HAP-1 (cell line): ENCODE measurements around the gene SUSD3.

Experiments
- DNase-seq, 2 experiments: peaks; one replicate each; pipeline ENCODE4 v3.0.0-alpha.2; 2016 to 2020; ENCODE audit warnings: low spot score in 2 of 2
- H3K27me3 ChIP-seq: fragments of 250-450 bp; sonication (Bioruptor Pico); 2 replicates; pipeline ENCODE4 v1.5.1; 2020; ENCODE audit warnings: low read depth, mild to moderate bottlenecking, moderate library complexity
- H3K36me3 ChIP-seq: fragments of 250-450 bp; sonication (Bioruptor Pico); replicated peaks from 2 replicates; pipeline ENCODE4 v1.5.1; 2020; ENCODE audit warnings: mild to moderate bottlenecking
- H3K4me1 ChIP-seq: fragments of 250-450 bp; sonication (Bioruptor Pico); 2 replicates; pipeline ENCODE4 v1.5.1; 2020; ENCODE audit warnings: mild to moderate bottlenecking
- H3K4me3 ChIP-seq: fragments of 250-450 bp; sonication (Bioruptor Pico); 2 replicates; pipeline ENCODE4 v1.5.1; 2020; ENCODE audit warnings: mild to moderate bottlenecking, moderate library complexity
- H3K9me3 ChIP-seq: fragments of 250-450 bp; sonication (Bioruptor Pico); 2 replicates; pipeline ENCODE4 v1.5.1; 2020; ENCODE audit warnings: mild to moderate bottlenecking, moderate library complexity
- in situ Hi-C: fragments of 300-500 bp; cut with MboI; formaldehyde crosslinking; loops from 3 replicates; pipeline ENCODE4 v1.14.3; 2020; ENCODE audit warnings: low sequenced_read_pairs, inconsistent platforms, mixed read lengths

Gene SUSD3

DNA sequence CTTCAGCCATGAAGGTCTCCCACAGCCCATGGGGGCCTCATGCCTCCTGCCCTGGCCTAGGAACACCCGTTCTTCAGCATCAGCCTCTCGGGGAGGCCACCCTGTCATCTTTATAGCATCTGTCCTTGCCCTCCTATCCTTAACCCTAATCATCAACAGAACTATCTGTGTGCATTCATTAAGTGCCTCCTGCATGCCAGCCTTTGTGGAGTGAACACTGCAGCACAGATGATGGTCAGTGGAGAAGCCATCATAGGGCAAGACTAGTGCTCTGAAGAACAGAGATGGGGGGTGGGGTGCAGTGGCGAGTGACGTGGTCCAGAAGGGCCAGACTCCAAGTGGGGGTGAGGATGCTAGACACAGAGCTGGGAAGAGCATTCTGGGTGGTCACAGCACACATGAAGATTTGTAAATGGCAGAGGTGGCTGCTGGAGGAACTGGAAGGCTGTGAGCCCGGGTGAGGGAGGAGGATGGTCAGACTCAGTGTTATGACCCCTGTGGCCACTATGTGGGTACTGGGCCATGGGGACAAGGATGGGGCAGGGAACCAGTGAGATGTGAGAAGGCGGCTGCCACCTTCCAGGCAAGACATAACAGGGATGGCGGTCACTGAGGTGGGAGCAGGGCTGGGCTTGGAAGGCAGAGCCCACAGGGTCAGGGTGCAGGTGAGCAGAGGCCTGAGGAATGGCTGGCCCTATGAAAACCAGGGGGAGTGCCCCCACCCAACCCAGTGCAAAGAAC lies 33.9 kb downstream of the SUSD3 start:
- peak in 1 of 2 experiments; percentile 4 for DNase-seq
- no peak overlapping the region for H3K4me3 ChIP-seq
- H3K27me3 ChIP-seq: no peaks in the 10 kb centered on the region
- in situ Hi-C loops: no loop called here
- H3K9me3 ChIP-seq: no peaks in the 10 kb centered on the region
- peaks cover 10% of the 10 kb centered on the region for H3K4me1 ChIP-seq
- no peaks in the 10 kb centered on the region; the same call in 1 of the 2 replicates for H3K36me3 ChIP-seq

DNA sequence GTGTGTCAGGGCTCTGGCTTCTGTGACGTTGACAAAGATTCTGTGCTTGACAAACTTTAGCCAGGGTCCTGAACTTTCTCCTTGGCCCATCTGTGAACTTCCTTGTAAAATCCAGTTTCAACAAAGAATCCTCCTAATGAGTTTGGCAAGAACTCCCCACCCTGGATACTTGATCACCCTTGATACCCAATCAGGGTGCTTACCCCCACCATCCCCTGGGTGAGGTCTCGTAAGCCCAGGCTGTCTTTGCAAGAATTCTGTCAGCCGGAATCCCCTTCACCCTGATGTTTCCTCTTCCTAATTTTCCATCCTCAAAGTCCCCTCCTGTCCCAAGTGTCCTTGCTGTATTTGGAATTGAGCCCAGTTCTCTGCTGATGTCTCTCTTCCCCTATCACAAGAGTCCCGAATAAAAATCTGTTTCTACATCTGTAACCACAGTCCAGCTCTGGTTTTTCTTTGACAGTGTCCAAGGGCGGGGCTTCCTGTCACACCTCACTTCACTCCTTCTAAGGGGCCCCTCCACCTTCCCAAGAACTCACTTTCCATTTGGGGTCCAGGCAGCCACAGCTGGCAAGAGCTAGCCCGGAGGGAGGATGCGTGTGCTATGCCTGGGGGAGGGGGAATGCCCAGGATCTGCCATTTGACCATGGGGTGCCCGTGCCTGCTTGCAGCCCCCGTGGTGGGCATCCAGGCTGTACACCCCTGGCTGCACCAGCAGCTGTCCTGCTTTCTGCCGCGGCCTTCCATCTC lies 34.8 kb downstream of the SUSD3 start:
- Histone ChIP-seq H3K9me3 (no peaks in the 10 kb centered on the region), H3K36me3 (no peaks in the 10 kb centered on the region; the same call in 1 of the 2 replicates), H3K4me1 (peaks cover 11% of the 10 kb centered on the region), H3K4me3 (no peak overlapping the region), H3K27me3 (no peaks in the 10 kb centered on the region)
- peak in 1 of 2 experiments; percentile 2 for DNase-seq
- in situ Hi-C loops: no loop called here

DNA sequence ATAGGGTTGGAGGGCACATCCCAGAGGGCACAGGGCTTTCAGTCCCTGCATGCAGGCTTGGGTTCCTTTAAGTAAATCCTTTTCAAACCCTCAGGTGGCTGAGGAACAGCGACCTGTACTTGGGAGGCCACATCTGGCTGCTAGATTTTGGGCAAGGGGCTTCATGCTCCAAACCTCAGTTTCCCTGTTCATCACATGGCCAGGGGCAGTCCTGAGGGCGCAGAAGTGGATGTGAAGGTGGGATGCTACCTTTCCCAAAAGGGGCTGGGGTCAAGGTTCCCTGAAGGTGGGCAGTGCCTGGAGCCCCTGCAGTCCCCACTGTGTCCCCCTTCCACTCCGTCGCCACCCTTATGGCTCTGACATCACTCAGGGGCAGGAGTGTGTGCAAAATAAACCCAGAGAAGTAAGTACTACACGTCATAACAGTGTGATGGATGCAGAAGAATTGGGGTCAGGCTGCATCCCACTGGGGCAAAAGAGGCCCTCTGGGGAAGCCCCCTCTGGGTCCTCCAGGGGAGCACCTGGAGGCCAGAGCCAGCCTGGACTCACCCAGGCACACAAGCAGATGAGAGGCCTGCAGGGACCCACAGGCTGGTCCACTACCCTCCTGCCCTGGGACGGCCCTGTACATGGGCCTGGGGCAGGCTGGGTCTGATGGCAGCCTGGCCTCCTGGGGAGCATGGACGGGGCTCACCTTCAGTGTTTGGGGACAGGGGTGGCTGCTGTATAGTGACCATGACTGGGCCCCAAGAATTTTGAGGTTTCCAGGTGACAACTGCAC lies 35.6 kb downstream of the SUSD3 start:
- no peaks in the 10 kb centered on the region for H3K27me3 ChIP-seq
- no peak for DNase-seq
- H3K4me1 ChIP-seq: peaks cover 11% of the 10 kb centered on the region
- in situ Hi-C loops: no loop called here
- no peak overlapping the region for H3K4me3 ChIP-seq
- H3K36me3 ChIP-seq: no peaks in the 10 kb centered on the region; the same call in 1 of the 2 replicates
- no peaks in the 10 kb centered on the region for H3K9me3 ChIP-seq

DNA sequence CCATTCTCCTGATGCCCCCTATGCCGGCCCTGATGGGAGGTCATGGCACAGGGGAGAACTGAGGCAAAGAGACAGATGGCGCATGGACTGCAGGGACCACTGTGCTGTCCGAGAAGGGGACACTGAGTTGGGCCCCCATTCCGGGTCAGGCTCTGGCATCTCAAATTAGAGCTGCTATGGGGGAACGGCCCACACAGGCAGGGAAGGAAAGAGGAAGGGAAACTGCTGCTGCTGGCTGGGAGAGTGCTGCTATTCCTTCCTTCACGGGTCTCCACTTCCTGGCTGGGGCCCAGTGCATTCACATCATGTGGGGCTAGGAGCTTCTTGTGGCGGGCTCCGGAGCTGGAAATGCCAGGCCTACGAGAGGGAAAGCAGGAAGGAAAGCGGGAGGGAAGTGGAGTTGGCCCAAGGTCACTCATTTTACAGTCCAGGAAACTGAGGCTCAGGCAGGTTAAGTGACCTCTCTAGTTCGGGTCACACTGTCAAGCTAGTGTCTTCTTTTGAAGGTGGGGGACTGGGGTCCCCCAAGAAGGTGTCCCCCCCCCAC lies 36.2 kb downstream of the SUSD3 start:
- no peaks in the 10 kb centered on the region for H3K9me3 ChIP-seq
- H3K4me1 ChIP-seq: peaks cover 11% of the 10 kb centered on the region
- H3K4me3 ChIP-seq: peak overlapping the region; percentile 32
- DNase-seq: no peak
- H3K36me3 ChIP-seq: no peaks in the 10 kb centered on the region; the same call in 1 of the 2 replicates
- in situ Hi-C loops: no loop called here
- no peaks in the 10 kb centered on the region for H3K27me3 ChIP-seq

DNA sequence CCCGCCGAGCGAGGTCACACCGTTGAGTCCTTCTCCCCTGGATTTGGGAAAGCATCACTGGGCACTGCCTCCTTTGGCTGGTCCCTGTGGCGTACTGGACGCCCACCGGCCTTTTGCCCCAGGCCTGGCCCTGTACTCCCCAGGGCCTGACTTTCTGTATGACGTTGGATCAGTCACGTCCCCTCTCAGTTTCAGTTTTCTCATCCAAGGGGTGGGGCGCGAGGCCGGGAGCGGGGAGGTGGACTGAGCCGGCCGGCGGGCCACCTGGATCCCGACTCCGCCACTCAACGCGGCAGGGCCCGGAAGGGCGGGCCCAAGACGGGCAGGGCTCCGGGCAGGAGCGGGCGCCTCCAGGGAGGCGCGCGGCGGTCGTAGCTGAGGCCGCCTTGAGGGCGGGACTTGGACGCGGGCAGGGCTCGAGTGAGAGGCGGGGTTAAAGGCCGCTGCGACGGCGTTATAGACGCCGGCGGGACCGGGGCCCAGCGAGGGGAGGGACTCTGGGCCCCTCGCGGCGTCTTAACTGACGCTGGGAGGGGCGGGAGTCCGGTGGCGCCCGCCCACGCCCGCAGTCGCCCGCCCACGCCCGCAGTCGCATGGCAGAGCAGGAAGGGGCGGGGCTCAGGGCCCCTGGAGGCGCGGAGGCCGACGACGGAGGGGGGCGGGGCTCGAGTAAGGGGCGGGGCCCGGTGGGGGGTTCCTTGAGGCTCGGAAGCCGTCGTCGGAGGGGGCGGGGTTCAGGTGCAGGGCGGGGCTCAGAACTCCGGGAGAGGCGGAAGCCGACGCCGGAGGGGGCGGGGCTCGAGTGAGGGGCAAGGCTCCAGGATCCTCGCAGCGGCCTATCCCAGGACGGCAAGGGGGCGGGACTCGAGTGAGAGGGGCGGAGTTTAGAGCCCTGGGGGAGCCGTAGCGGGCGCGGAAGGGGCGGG lies 37.0 kb downstream of the SUSD3 start:
- peak; percentile 95 to 100 for DNase-seq
- Histone ChIP-seq H3K4me1 (peaks cover 11% of the 10 kb centered on the region), H3K4me3 (peak overlapping the region; percentile 65), H3K27me3 (no peaks in the 10 kb centered on the region), H3K36me3 (no peaks in the 10 kb centered on the region; the same call in 1 of the 2 replicates), H3K9me3 (no peaks in the 10 kb centered on the region)
- in situ Hi-C loops: no loop called here

DNA sequence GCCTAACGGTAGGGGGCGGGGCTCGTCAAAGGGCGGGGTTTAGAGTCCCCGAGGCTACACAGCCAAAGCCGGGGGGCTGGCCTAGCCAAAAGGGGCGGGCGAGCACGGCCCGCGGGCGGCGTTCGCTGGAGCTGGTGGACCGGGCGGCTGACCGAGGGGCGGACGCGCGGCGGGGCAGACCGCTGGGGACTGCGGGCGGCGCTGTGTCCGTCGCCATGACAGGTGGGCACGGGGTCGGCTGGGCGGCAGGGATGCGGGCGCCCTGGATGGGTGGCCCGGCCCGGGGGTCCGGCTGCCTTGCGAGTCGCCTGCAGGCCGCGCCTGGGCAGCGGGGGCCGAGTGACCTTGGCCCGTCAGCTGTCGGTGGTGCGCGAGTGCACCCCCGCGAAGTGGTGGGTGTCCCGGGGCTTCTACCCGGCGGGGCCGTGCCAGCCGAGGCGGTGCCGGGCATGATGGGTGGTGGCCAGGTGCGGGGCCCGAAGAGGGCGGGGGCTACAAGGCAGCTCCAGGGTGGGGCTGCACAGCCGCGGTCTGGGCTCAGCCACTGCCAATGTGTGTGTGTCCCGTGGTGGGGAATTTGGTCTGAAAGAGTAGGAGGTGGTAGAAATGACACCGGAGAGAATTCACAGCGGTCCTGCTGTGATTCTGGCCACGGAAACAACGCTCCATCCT lies 37.8 kb downstream of the SUSD3 start, which contains the start of gene CARD19:
Gene CARD19, plus strand, starts transcription at position 87 of the 672 bp plus-strand sequence. Its CDS starts 129 bp downstream, at position 216.
- Histone ChIP-seq H3K36me3 (no peaks in the 10 kb centered on the region; the same call in 1 of the 2 replicates), H3K4me1 (peaks cover 11% of the 10 kb centered on the region), H3K9me3 (no peaks in the 10 kb centered on the region), H3K27me3 (no peaks in the 10 kb centered on the region), H3K4me3 (peak within 1 kb of the TSS; percentile 65)
- DNase-seq: peak in 1 of 2 experiments; percentile 57
- in situ Hi-C loops: no loop called here

DNA sequence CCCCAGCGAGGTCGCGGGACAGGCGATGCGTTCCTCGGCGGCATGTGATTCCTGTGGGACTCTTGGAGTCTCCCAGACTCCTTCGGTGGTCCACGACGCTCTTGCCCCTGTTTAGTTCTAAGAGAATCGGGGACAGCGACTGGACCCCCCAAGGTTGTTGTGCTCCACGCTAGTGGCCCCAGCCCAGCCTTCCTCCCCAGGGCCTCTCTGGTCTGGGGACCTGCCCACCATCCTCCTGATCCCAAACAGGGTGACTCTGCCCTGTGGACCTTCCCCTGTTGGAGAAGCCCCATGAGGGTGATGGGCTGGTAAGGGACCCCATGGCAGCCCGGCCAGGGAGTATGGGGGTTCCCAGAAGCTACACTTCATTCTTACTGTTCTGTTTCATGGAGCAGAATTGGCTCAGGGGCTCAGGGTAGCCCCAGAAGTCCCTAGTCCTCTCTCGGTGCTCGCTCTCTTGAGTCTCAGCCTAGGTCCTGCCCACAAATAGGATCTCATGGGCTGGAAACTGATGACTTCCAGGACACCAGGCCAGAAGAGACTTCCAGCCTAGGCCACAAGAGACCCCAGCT lies 38.4 kb downstream of the SUSD3 start:
- Histone ChIP-seq H3K4me1 (peaks cover 11% of the 10 kb centered on the region), H3K9me3 (no peaks in the 10 kb centered on the region), H3K36me3 (no peaks in the 10 kb centered on the region; the same call in 1 of the 2 replicates), H3K4me3 (peak overlapping the region; percentile 65), H3K27me3 (no peaks in the 10 kb centered on the region)
- DNase-seq: no peak
- in situ Hi-C loops: no loop called here

DNA sequence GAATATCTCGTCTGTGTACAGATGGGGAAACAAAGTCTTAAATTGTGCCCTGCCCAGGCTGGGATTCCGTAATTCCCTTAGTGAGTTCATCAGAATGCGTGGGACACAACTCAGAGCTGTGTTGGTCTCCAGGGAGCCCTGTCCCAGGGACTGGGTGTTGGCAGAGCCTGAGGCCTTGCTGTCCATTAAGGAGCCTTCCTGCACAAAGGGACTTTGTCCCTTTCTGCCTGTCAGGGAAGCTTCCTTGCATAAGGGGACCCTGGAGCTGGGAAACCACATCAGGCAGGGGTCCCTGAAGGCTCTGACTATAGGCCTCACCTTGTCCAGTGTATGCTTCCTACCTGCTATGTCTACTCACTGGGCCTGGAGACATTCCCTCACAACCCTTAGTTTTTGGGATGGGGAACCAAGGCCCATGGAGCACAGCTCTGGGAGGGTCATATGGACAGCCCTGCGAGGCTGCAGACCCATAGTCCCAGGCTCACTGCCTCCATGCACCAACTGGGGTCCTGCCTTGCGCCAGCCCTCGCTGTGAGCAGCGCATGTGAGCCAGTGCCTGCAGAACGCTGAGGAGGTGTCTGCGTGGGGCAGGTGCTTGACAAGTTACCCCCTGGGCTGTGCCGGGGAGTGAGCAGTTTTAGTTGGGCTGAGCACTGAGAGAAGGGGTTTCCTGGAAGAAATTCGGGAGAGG lies 39.2 kb downstream of the SUSD3 start:
- in situ Hi-C loops: no loop called here
- no peaks in the 10 kb centered on the region for H3K27me3 ChIP-seq
- peak overlapping the region; percentile 65 for H3K4me3 ChIP-seq
- H3K4me1 ChIP-seq: peaks cover 11% of the 10 kb centered on the region
- DNase-seq: no peak
- no peaks in the 10 kb centered on the region for H3K9me3 ChIP-seq
- no peaks in the 10 kb centered on the region; the same call in 1 of the 2 replicates for H3K36me3 ChIP-seq

DNA sequence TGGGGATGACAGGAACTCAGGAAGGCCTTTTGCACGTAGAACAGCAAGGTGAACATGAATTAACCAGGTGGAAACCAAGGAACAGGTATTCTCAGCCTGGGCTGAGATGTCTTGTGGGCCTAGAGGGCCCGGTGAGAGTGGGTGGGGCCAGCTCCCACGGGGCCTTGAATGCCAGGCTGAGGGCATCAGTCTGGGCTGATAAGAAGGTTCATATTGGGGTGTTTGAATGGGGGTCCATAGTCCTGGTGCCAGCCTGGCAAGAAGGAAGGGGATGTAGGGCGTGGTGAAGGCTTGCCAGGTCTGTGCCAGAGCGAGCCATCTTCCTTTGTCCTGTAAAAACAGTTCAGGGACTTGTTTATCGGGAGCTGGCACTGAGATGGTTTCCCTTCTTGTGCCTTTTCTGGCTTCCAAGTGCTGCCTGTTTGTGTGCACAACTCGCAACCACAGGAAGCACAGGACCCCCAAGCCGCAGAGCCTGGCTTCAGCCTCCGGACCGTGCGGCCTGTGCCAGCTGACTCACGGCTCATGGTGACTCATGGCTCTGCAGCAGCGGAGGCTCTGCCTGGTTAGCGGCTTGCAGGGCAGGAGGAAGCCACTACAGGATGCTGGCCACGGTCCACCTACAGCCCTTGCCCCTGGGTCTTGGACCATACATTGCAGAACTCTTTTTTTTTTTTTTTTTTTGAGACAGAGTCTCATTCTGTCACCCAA lies 39.9 kb downstream of the SUSD3 start:
- in situ Hi-C loops: no loop called here
- Histone ChIP-seq H3K36me3 (no peaks in the 10 kb centered on the region; the same call in 1 of the 2 replicates), H3K4me3 (no peak overlapping the region), H3K4me1 (peaks cover 11% of the 10 kb centered on the region), H3K9me3 (no peaks in the 10 kb centered on the region), H3K27me3 (no peaks in the 10 kb centered on the region)
- DNase-seq: no peak

DNA sequence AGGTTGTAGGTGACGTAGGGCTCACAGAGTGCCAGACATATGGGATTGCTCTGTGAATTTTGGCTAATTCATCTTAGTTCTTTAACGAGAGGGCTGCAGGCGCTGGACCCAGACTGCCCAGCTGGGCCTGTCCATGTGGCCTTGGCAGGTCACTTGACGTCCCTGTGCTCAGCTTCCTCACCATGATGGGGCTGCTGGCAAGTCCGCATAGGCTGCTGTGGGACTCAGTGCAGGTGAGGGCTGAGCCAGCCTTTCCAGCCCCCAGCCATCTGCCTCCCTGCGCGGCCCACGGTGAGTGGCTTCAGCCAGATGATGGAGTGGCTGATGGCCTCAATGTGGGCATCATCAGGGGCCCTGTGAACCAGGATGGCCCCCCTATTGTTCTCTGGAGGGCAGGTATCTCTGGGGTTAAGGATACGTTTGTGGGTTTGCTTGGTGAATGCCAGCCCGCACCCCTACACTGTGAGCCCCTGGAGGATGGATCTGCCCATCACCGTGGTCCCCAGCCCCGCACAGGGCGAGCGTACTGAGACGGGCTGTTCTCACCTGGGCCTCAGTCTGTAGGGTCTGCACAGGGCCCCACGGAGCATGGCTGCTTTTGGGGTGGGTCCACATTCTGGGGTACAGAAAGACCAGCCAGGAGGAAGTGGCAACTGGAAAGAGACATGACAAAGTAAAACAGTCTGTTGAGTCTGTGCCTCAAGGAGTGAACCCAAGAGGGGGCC lies 41.2 kb downstream of the SUSD3 start:
- no peaks in the 10 kb centered on the region; the same call in 1 of the 2 replicates for H3K36me3 ChIP-seq
- no peak overlapping the region for H3K4me3 ChIP-seq
- H3K27me3 ChIP-seq: no peaks in the 10 kb centered on the region
- H3K4me1 ChIP-seq: peaks cover 11% of the 10 kb centered on the region
- no peak for DNase-seq
- in situ Hi-C loops: no loop called here
- H3K9me3 ChIP-seq: no peaks in the 10 kb centered on the region
